ENCODE measurements around the gene TAAR5.
"Not testable (repeated sequence)": the region's sequence is repeated elsewhere in the genome, so short reads cannot be mapped to it uniquely, and the experiment has no call there.

TAAR5 gene, protein sequence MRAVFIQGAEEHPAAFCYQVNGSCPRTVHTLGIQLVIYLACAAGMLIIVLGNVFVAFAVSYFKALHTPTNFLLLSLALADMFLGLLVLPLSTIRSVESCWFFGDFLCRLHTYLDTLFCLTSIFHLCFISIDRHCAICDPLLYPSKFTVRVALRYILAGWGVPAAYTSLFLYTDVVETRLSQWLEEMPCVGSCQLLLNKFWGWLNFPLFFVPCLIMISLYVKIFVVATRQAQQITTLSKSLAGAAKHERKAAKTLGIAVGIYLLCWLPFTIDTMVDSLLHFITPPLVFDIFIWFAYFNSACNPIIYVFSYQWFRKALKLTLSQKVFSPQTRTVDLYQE

DNA sequence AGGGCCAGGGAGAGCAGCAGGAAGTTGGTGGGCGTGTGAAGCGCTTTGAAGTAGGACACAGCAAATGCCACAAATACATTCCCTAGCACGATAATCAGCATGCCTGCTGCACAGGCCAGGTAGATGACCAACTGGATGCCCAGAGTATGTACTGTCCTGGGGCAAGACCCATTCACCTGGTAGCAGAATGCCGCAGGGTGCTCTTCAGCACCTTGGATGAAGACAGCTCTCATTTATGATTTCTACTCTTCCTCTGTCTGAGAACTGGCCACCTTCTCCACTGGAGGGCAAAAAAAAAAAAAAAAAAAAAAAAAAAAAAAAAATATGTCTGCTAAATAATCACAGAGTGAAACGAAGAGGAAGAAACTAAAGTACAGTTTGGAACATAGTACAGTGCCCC is at the start of gene TAAR5:
TAAR5 (minus strand) TSS at position 288 of the 400 bp plus-strand sequence; CDS start at position 233, 55 bp downstream.
- no peak for FAIRE-seq

GRCh38 chr6:132637135-132637534 is 47.6 kb upstream of the TAAR5 start:
- FAIRE-seq = not testable (repeated sequence)

GRCh38 chr6:132635906-132636305 is 46.4 kb upstream of the TAAR5 start:
- FAIRE-seq = not testable (repeated sequence)

DNA sequence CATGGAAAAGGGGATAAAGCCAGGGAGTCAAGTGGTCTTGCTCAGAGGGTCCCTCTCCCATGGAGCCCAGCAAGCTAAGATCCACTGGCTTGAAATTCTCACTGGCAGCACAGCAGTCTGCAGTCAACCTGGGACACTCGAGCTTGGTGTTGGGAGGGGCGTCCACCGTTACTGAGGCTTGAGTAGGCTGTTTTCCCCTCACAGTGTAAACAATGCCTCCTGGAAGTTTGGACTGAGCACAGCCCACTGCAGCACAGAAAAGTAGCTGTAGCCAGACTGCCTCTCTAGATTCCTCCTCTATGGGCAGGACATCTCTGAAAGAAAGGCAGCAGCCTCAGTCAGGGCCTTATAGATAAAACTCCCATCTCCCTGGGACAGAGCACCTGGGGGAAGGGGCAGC is 45.7 kb upstream of the TAAR5 start:
- FAIRE-seq = not testable (repeated sequence)

GRCh38 chr6:132634796-132635195 is 45.3 kb upstream of the TAAR5 start:
- FAIRE-seq = no peak

GRCh38 chr6:132633362-132633761 is 43.8 kb upstream of the TAAR5 start:
- FAIRE-seq = no peak

- FAIRE-seq = no peak
Measured at GRCh38 chr6:132624175-132624574, 34.6 kb upstream of the TAAR5 start, which contains the start of gene TAAR2. TSS of gene TAAR2 (minus strand) at chr6:132624275. CDS start at chr6:132624275, 0 bp downstream.

- no peak for FAIRE-seq
Measured at GRCh38 chr6:132623106-132623845, 33.7 kb upstream of the TAAR5 start.

DNA sequence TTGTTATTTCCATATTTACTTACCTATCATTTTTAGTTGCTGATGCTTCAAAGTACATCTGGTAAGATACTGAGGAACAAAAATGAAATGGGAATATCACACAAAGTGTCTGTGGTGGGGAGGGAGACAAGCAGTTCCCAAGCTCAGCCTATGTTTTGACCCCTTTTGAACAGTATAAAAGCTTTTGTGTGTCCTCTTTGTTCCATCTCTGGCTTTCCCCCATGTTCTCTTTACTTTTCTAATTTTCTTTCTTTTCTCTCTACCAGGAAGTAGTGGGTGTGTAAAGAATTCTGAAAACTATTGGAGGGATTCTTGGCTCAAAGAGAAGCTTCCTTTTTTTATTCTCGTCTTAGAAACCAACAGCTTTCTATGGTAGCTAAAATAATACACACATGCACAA is 27.1 kb upstream of the TAAR5 start:
- no peak for FAIRE-seq

GRCh38 chr6:132614554-132614953 is 25.0 kb upstream of the TAAR5 start:
- FAIRE-seq = no peak

GRCh38 chr6:132612449-132613108 is 23.0 kb upstream of the TAAR5 start:
- no peak for FAIRE-seq

GRCh38 chr6:132611616-132612015 is 22.1 kb upstream of the TAAR5 start:
- FAIRE-seq = no peak

DNA sequence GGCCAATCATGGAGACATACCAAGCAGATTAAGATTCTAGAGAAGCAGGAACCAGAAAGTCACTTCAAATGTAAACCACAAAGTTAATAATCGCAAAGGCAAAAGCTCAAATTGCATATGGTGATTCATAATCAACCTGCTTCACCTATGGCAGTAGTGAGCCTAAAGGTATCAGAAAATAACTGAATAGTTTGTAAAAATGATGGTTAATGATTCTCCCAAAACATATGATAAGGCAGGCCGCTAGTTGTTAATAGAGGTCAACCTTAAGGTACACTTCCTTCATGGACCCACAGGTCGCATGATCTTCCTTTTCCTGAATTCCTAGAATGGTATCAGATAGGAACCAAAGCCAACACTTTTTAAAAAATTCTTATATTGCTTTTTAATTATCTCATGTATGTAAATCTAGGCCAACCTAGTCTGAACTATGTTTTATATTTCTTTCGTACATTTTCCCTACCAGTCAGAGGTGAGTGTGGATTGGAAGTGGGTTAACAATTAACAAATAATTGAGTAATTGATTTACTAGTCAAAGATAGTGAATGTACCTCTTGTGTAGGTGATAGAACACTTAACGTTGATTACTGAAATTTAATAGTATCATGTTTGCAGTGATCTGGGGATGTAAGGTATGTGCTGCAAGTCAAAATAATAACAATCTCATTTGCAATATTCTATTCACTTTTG is 18.1 kb upstream of the TAAR5 start:
- FAIRE-seq = no peak

DNA sequence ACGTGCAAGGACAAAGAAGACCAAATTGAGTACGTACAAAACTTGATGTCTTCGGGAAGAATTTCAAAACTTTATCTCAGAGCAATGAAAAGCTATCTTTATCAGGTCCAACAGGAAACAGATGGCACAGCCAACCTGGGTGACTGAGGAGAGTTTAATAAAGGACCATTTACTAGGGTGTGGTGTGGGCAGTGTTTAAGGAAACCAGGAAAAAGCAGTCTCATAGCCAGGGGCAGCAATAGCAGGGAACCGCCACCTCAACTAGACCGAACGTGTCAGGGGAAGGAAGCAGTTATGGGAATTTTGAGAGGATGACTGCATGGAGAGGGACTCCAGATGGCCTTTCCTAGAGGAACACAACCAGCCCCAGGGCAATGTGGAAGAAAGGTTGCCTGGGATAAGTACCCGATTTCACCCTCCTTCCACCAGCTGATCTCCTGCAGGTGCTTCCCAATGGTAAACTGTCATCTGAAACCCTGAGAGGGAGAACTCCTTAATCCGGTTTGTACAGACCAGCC is 15.2 kb upstream of the TAAR5 start:
- no peak for FAIRE-seq

GRCh38 chr6:132600900-132601299 is 11.4 kb upstream of the TAAR5 start:
- not testable (repeated sequence) for FAIRE-seq

DNA sequence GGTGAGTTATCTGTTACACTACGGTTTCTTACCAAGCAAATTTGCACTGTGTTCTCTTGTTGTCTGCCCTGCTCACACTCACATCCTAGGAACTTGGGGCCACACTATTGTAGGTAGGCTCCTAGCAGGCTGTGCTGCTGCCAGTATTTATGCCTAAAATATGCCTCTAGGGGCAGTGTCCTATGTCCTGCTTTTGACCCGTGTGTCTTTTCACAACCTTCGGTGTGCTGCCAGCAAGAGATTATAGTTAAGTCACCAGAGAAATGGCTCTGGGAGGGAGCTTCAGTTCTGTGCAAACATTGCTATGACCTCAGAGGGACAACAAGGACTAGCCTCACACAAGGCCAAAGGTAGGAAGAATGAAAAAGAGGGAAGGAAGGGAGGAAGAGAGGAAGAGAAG is 8.9 kb upstream of the TAAR5 start:
- no peak for FAIRE-seq

- no peak for FAIRE-seq
Measured at GRCh38 chr6:132596201-132596600, 6.7 kb upstream of the TAAR5 start.

DNA sequence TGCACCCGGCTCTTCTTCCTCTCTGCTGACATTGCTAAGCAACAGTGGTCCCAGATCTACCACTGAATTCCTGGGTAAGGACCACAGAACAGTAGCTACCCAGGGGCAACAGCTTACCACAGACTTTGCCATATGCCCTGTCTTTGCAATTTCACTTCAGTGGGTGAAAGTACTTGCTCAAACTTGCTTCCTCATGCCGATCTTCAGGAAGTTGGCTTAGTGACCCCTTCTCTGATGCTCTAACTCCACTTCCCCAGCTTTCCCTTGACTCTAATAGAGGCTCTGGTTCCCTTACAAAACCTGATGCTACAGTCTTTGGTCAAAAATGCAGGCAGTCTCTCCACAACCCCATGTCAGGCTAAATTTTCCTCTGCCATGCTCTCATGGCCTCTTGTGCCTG is 3.3 kb upstream of the TAAR5 start:
- FAIRE-seq = no peak

DNA sequence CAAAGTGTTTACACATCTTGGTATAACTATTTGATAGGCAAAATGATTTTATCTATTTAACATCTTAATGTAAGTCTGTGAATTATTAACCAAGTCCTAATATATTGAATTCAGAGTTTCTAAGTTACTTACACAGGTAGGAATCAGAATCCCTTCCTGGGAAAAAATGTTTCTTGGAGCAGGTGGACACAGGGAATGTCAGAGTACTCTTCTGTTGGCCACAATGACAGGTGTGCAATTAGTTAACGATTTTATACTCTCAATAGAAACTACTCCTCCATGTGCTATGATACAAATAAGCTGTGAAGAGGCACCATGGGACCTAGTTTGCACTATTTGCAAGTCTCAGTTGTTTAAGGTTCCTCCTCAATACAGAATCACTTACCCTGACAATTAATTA is 821 bp upstream of the TAAR5 start:
- FAIRE-seq = no peak

GRCh38 chr6:132587424-132587823 is 2.1 kb downstream of the TAAR5 start:
- FAIRE-seq = no peak

- no peak for FAIRE-seq
Measured at GRCh38 chr6:132584698-132585097, 4.8 kb downstream of the TAAR5 start.

DNA sequence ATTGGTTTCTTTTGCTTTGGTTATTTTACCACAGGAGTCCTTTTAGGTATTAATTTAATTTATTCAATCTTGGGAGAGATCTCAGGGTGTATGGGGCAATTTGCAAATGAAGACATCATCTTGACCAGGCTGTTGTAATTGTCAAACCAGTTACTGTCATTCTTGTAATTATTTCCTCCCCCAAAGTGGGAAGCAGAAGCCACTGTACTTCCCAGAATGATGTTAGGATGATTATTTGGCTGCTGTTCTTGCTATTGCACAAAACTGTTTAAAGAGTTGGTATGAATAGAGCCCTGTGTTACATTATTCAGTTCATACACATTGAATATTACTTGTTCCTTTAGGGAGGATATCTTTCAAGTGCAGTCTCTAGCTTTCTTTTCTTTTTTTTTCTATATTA is 17.8 kb downstream of the TAAR5 start:
- FAIRE-seq = no peak

Measured in TTC549 (cell line).